Choroid plexus epithelial cell (primary cell): ENCODE data around the gene UBR4.

Experiments used
- DNase-seq: peaks from one replicate; pipeline ENCODE4 v3.0.0-alpha.2; 2010; ENCODE audit warnings: low read depth
- H3K4me3 ChIP-seq: 2 replicates; pipeline ENCODE4 v1.5.1; 2011; ENCODE audit warnings: low read depth, mild to moderate bottlenecking, control low read depth, low read length, moderate library complexity
- TF ChIP-seq, protein P1 (sequence below): conservative IDR thresholded peaks from 2 replicates; pipeline ENCODE4 v1.5.1; 2011; ENCODE audit warnings: low read depth, mild to moderate bottlenecking, control low read depth, inconsistent platforms, low read length, moderate library complexity

The UBR4 gene

DNA sequence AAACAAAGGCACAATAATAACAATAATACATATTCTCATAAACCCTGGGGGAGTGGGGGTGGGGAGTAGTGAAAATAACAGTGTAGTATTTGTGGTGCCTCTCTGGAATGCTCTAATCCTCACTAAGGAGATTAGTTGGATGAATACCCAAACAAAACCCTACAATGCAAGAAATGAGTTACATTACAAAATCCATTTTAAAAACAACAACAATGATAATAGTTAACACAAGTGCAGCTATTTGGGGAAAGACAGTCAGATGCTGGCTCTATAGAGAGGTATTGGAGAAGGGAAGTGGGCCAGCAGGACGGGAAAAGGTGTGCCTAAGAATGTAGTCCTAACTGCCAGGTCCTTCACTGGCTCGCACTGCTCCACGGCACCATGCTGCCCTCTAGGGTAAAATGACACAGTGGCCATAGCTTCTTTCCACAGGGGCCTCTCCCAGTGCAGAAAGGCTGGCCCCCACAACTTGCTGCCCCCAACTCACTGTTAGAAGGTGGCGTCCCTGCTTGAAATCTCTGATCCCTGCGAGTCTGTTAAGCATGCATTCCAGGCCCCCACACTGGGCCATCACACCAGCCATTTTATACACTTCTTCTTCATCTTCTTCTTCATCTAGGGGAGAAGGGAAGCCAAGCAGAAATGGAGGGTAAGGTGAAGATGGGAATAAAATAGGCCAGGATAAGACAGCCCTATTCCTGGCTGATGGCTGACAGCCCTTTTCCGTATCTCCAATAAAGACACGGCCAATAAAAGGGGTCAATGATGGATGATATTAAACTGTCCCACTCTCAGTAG, 113.8 kb downstream of the UBR4 start:
- H3K4me3 ChIP-seq, result no peak overlapping the region
- TF ChIP-seq, protein P1, sequence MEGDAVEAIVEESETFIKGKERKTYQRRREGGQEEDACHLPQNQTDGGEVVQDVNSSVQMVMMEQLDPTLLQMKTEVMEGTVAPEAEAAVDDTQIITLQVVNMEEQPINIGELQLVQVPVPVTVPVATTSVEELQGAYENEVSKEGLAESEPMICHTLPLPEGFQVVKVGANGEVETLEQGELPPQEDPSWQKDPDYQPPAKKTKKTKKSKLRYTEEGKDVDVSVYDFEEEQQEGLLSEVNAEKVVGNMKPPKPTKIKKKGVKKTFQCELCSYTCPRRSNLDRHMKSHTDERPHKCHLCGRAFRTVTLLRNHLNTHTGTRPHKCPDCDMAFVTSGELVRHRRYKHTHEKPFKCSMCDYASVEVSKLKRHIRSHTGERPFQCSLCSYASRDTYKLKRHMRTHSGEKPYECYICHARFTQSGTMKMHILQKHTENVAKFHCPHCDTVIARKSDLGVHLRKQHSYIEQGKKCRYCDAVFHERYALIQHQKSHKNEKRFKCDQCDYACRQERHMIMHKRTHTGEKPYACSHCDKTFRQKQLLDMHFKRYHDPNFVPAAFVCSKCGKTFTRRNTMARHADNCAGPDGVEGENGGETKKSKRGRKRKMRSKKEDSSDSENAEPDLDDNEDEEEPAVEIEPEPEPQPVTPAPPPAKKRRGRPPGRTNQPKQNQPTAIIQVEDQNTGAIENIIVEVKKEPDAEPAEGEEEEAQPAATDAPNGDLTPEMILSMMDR, result peak; percentile 48
- peak; percentile 24 for DNase-seq

DNA sequence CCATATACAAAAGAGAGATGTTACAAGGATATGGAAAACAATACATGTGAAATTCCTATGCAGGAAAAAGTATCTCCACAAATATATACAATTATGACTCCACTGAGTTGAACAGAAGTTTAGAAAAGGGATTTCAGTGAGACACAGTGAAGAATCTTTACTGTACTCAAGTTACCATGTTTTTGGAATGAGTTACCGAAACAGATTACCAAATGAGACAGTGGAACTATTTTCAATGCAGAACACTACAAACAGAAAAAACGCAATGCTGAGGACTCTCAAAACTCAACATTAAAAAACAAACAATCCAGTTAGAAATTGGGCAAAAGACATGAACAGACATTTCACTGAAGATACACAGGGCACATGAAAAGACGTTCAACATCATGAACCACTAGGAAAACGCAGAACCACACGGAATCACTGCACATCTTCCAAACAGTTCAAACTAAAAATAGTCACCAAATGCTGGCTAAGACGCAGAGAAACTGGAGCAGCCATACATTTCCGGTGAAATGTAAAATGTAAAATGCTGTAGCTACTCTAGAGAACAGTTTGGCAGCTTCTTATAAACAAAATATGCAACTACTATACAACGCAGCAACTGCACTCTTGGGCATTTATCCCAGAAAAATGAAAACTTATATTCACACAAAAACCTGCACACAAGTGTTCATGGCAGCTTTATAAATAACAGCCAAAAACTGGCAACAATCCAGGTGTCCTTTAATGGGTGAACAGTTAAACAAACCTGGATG, 118.7 kb downstream of the UBR4 start:
- TF ChIP-seq, protein P1, result no peak
- no peak overlapping the region for H3K4me3 ChIP-seq
- DNase-seq, result peak; percentile 53

DNA sequence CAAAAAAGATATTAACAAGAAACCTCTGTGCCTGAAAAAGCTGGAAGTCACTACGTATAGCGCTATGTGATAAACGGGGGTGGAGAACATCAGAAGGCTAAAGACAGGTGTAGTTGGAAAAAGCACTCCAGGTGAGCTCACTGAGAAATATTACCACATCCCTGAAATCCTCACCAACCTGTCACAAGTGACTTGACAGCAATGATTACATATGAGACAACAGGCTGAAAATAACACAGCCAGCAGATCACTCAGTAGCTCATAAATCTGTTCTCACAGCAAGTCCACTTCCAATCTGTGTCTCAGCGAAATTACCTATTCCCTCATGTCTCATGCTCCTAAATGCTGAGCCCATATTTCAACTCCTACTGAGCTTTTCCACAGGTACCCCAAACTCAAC, 120.5 kb downstream of the UBR4 start:
- no peak for DNase-seq
- no peak overlapping the region for H3K4me3 ChIP-seq
- TF ChIP-seq, protein P1, result no peak

DNA sequence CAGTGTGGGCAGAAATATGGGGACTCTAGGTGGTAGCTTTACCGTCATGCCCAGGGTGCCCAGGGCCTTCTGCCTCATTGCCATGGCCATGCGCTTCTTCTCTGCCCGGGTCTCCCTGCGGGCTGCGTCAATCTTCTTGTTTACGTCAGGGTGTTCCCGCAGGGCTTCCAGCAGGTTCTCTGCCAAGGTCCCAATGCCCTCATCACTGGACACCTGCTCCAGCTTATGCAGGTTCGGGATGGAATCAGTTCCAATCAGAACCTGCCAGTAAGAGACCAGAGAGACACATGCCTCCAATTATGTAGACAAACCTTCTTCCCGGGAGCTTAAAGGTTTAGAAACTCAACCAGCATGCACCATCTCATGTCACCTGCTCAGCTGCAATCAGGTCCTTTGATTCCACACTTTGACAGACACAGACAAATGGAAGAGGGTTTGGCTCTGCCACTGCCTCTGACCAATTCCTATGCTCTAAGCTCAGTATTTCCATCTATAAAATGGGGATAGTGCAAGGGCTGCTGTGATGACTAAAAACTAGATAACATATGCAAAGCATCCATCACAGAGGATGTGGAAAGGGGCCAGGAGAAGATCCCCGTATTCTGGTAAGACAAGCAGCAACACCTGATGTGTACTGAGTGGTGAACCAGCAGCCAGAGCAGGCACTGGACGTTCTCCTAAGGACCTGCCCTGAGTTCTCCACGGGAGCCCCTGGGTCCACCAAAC, 121.2 kb downstream of the UBR4 start:
- no peak for DNase-seq
- TF ChIP-seq, protein P1, result no peak
- H3K4me3 ChIP-seq, result no peak overlapping the region

DNA sequence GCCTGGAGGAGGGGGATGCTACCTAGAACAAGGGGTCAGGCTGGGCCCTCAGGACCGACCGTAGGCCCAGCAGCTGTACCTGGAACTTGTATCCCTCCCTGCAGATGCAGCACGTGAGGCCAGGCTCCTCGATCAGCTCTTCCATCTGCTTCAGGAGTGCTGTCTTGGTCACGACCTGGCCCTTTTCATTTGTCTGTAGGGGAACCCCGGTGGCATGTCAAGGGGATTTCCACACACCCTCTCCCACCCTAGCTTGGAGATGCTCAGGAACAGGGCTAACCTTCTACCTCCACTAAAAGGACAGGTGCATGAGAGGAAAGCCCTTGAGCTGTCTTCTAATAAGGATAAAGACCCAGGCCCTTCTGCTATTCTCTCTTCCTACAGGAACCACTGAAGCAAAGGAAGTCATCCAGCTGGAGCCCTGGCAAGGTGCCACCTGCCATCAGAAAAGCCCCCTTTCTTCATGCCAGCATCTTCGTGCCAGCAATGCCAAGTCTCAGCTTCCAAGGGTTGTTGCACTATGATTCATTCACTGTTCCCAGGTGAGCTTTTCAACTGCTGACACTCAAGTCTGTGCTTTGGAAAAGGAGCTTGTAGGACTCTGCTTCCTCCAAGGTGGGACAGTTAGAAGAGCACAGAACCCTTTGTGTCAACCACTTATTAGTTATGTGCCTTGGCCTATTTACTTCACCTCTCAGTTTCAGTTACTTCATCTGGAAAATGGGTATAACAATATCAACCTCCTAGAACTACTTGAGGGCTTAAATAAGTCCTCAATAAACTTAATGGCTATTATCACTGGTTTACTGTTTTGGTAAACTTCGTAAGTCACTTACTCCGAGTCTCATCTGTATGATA, 122.1 kb downstream of the UBR4 start:
- no peak overlapping the region for H3K4me3 ChIP-seq
- TF ChIP-seq, protein P1, result no peak
- DNase-seq, result no peak

DNA sequence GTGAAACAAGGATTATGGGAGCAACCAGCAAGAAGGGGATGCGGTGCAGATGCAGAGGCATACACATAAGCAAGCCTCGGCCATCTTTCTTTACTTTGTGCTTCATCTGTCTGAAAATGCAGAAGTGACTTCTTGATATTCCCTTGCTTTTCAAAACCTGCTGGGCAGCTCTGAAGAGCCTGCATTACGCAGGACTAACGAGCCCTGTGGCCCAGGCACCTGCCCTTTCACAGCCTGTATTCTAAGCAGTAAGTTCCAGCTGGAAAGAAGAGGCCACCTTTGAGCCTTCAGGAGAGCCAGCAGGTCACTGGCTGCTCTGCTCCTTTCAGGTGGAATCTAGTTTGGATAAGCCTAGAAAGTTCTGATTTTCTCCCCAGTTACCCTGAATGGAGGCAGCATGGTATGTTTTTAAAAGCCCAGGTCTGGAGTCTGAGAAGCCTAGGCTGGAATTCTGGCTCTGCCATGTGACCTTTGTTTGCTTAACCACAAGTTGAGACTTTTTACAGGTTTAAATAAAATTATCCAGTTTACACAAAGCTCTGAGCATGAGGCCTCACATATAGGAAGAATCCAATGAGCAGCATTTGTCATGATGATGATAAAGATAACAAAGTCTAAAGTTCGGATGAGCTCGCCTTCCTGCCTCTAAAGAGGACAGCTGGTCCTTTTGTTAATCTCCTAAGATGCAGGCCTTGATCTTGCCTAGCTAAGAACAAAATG, 122.9 kb downstream of the UBR4 start:
- H3K4me3 ChIP-seq, result no peak overlapping the region
- no peak for DNase-seq
- TF ChIP-seq, protein P1, result no peak
